ENCODE results near the gene MTOR.
"Not testable (repeated sequence)": the region's sequence is repeated elsewhere in the genome, so short reads cannot be mapped to it uniquely, and the experiment has no call there.

The MTOR gene

GRCh38 chr1:11099310-11100148, 162.8 kb downstream of the MTOR start, which contains the start of gene EXOSC10:
TSS of gene EXOSC10 (minus strand) at chr1:11099869. CDS start at chr1:11099831, 38 bp downstream.
- H3K4me3 ChIP-seq (ENCODE audit: low read depth, low read length) = peak within 1 kb of the TSS; percentile 86
- TF ChIP-seq, protein P1, sequence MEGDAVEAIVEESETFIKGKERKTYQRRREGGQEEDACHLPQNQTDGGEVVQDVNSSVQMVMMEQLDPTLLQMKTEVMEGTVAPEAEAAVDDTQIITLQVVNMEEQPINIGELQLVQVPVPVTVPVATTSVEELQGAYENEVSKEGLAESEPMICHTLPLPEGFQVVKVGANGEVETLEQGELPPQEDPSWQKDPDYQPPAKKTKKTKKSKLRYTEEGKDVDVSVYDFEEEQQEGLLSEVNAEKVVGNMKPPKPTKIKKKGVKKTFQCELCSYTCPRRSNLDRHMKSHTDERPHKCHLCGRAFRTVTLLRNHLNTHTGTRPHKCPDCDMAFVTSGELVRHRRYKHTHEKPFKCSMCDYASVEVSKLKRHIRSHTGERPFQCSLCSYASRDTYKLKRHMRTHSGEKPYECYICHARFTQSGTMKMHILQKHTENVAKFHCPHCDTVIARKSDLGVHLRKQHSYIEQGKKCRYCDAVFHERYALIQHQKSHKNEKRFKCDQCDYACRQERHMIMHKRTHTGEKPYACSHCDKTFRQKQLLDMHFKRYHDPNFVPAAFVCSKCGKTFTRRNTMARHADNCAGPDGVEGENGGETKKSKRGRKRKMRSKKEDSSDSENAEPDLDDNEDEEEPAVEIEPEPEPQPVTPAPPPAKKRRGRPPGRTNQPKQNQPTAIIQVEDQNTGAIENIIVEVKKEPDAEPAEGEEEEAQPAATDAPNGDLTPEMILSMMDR (IDR thresholded peaks at IDR 0.05; ENCODE audit: insufficient read depth, low read depth, low read length, missing control alignments) = no peak
- DNase-seq (ENCODE audit: low read depth) = peak; percentile 95

- peak overlapping the region; percentile 86 for H3K4me3 ChIP-seq (ENCODE audit: low read depth, low read length)
- DNase-seq (ENCODE audit: low read depth) = no peak
These were observed 163.4 kb downstream of the MTOR start for GRCh38 chr1:11098931-11099309.

GRCh38 chr1:11083784-11084183, 178.6 kb downstream of the MTOR start:
- not testable (repeated sequence) for DNase-seq (ENCODE audit: low read depth); H3K4me3 ChIP-seq (ENCODE audit: low read depth, low read length)

More at GRCh38 chr1:11098931-11099309, 163.4 kb downstream of the MTOR start:
- TF ChIP-seq, protein P1 (IDR thresholded peaks at IDR 0.05; ENCODE audit: insufficient read depth, low read depth, low read length, missing control alignments) = no peak

DNA sequence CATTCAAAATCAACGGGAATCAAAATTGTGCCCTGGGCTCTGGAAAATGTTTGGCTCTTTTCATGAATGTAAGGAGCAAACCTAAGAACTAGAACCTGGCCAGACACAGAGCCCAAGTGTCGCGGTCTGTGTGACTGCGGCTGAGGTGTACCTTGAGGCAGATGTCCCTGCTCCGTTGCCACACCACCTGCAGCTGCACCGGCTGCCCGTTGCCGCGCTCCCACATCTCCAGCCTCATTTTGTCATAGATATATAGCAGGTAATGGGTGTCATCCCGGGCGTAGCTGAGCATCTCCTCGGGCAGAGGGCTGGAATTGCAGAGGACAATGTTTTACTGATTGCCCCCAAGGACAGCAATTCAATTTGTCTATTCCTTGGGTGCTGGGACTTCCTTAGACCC, 181.4 kb downstream of the MTOR start:
- no peak overlapping the region for H3K4me3 ChIP-seq (ENCODE audit: low read depth, low read length)
- no peak for DNase-seq (ENCODE audit: low read depth)
- TF ChIP-seq, protein P1 (IDR thresholded peaks at IDR 0.05; ENCODE audit: insufficient read depth, low read depth, low read length, missing control alignments) = no peak

- no peak for DNase-seq (ENCODE audit: low read depth)
- TF ChIP-seq, protein P1 (IDR thresholded peaks at IDR 0.05; ENCODE audit: insufficient read depth, low read depth, low read length, missing control alignments) = no peak
- H3K4me3 ChIP-seq (ENCODE audit: low read depth, low read length) = no peak overlapping the region
These were observed 183.7 kb downstream of the MTOR start for GRCh38 chr1:11078631-11079030.

DNA sequence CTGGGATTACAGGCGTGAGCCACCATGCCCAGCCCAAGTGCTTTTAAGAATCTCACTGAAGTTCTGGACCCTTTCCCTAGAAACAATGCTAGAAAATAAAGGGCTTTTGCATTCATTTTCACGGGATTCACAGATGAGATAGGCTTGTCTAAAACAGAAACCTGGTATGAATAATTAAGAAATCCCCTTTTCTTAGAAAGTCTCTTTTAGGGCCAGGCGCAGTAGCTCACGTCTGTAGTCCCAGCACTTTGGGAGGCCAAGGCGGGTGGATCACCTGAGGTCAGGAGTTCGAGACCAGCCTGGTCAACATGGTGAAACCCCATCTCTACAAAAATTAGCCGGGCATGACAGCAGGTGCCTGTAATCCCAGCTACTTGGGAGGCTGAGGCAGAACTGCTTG, 189.0 kb downstream of the MTOR start:
- DNase-seq (ENCODE audit: low read depth) = peak; percentile 66
- H3K4me3 ChIP-seq (ENCODE audit: low read depth, low read length) = not testable (repeated sequence)

GRCh38 chr1:11072216-11072917, 190.0 kb downstream of the MTOR start:
- TF ChIP-seq, protein P1 (IDR thresholded peaks at IDR 0.05; ENCODE audit: insufficient read depth, low read depth, low read length, missing control alignments) = no peak
- H3K4me3 ChIP-seq (ENCODE audit: low read depth, low read length) = no peak overlapping the region
- peak; percentile 67 for DNase-seq (ENCODE audit: low read depth)
